GM06990 (cell line): ENCODE data around the gene BCAR1.

Experiments
- DNase-seq: peaks from one replicate; pipeline ENCODE4 v3.0.0-alpha.2; 2011; ENCODE audit not compliant: insufficient read length; ENCODE audit errors: extremely low read depth
- H3K27me3 ChIP-seq: replicated peaks from 2 replicates; pipeline ENCODE4 v1.6.0; 2011; ENCODE audit warnings: low read length; ENCODE audit not compliant: control insufficient read depth, insufficient read depth
- H3K36me3 ChIP-seq: 2 replicates; pipeline ENCODE4 v1.5.1; 2011; ENCODE audit warnings: low read length; ENCODE audit not compliant: control insufficient read depth, insufficient read depth
- H3K4me3 ChIP-seq: replicated peaks from 2 replicates; pipeline ENCODE4 v1.5.1; 2011; ENCODE audit warnings: low read depth, mild to moderate bottlenecking, control low read depth, low read length
- TF ChIP-seq, protein P1 (sequence below): IDR thresholded peaks from 2 replicates; pipeline ENCODE4 v1.5.1; 2011; ENCODE audit warnings: low read length, control low read depth, mild to moderate bottlenecking, inconsistent platforms; ENCODE audit not compliant: insufficient read depth, poor library complexity, severe bottlenecking

The BCAR1 gene

DNA sequence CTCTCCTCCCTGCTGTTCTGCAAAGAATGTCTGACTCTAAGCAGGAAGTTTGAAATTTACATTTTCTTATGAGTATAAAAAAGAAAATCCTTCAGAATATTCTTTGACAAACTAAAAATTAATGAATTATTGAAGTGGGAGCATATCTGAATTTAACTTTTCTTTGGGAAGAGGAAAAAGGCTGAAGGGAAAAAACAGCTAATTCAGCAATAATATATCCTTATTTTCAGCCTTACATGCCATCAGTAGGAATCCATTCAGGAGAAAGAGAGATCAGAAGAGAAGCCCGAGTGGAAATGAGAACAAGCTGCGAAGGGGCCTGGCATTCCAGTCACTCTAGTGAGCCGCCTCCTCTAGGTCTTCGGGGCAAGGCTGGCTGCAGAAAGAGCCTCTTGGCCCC lies 41.7 kb upstream of the BCAR1 start:
- Histone ChIP-seq H3K4me3 (no peak overlapping the region), H3K27me3 (no peaks in the 10 kb centered on the region), H3K36me3 (no peaks in the 10 kb centered on the region; the same call in none of the 2 replicates)
- DNase-seq: no peak
- TF ChIP-seq, protein P1, sequence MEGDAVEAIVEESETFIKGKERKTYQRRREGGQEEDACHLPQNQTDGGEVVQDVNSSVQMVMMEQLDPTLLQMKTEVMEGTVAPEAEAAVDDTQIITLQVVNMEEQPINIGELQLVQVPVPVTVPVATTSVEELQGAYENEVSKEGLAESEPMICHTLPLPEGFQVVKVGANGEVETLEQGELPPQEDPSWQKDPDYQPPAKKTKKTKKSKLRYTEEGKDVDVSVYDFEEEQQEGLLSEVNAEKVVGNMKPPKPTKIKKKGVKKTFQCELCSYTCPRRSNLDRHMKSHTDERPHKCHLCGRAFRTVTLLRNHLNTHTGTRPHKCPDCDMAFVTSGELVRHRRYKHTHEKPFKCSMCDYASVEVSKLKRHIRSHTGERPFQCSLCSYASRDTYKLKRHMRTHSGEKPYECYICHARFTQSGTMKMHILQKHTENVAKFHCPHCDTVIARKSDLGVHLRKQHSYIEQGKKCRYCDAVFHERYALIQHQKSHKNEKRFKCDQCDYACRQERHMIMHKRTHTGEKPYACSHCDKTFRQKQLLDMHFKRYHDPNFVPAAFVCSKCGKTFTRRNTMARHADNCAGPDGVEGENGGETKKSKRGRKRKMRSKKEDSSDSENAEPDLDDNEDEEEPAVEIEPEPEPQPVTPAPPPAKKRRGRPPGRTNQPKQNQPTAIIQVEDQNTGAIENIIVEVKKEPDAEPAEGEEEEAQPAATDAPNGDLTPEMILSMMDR: no peak

DNA sequence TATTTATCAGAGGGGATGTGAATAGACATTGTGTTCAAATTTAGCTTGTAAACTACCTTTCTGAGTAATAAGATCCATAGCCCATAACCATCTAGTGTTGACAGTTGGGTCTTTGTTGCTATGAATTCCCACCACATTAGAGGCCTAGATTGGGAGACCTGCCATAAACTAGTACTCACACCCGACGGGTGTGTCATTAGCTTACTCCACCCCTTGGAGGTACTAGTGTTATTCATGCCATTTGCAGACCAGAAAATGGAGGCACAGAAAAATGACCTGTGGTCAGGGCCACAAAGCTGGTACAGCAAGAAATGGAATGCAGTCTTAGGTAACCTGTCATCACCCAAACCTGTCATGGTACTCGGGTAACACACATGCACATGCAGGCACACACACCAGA lies 41.3 kb upstream of the BCAR1 start:
- no peaks in the 10 kb centered on the region; the same call in none of the 2 replicates for H3K36me3 ChIP-seq
- DNase-seq: no peak
- no peaks in the 10 kb centered on the region for H3K27me3 ChIP-seq
- H3K4me3 ChIP-seq: no peak overlapping the region
- TF ChIP-seq, protein P1: no peak

DNA sequence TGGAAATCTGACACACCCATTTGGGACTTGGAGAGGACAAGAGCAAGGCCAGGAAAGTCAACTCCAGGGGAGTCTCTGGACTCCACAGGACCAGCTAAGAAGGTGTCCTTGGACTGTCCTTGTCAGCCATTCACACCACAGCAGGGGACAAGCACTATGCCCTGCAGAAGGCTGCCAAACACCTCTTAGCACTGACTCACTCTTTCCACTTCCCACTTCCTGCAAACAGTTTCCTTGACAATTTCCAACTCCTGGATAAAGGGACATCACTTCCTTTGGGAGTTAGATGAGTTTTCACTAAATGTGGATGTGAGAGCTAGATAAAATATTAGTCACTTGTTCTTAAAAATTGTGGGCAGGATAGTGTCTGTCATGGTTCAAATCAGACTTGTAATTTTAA lies 37.8 kb upstream of the BCAR1 start:
- Histone ChIP-seq H3K27me3 (no peaks in the 10 kb centered on the region), H3K4me3 (no peak overlapping the region), H3K36me3 (no peaks in the 10 kb centered on the region; the same call in none of the 2 replicates)
- TF ChIP-seq, protein P1: no peak
- DNase-seq: no peak

DNA sequence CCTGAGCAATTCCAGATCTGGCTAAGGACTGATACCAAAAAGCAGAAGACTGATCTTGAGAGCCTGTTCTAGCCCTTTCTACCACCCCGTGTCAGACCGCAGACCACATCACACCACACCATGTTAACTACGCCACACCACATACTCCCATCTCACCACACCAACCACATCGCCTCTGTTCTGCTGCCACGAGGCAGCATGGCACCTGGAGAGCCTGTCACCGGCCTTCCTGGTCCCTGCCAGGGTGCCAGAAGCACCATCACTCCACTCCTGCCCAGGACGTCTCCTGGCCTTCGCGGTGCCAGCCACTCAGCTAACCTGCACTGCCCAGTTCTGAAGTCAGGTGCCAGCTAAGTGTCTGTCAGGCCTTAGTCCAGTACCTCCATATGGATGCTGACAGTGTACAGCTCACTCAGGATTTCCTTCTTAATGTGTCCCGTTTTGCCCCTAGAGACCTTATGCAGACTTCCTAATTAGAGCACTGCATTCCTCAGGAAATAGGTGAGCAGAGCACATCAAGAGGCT lies 37.2 kb upstream of the BCAR1 start:
- TF ChIP-seq, protein P1: no peak
- Histone ChIP-seq H3K4me3 (no peak overlapping the region), H3K36me3 (no peaks in the 10 kb centered on the region; the same call in none of the 2 replicates), H3K27me3 (no peaks in the 10 kb centered on the region)
- DNase-seq: no peak

DNA sequence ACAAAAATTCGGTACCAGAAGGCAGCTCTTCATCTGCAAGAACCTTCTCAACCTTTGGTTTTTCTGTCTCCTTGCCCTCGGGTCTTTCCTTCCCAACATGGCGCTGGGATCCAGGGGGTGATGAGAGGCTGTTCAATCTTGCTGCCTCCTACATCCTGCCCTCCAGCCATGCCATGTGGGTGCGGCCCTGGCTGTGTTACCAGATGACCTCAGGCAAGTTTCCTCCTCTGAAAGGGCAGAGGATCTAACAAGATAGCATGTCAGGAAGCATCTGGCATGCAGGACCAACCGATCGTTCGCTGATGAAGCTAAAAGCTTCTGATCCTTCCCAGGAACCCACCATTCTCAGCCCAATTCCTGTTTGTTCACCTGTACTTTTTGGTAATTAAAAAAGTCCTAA lies 36.8 kb upstream of the BCAR1 start:
- no peaks in the 10 kb centered on the region for H3K27me3 ChIP-seq
- no peak overlapping the region for H3K4me3 ChIP-seq
- H3K36me3 ChIP-seq: no peaks in the 10 kb centered on the region; the same call in 1 of the 2 replicates
- TF ChIP-seq, protein P1: no peak
- no peak for DNase-seq

DNA sequence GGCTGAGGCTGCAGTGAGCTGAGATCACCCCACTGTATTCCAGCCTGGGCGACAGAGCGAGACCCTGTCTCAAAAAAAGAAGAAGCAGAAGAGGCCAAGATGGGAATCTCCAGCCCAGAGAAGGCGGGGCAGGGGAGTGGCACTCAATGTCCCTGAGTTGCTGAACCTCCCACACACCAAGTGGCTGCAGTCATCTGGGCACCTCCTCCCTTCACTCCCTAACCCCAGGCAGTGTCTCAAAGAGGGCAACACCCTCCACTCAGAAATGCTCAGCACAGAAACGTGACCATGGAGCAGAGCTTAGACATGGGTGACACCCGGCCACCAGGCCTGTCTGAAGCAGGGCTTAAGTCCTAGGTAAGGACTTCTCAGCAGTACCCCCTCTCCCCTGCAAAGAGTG lies 36.3 kb upstream of the BCAR1 start:
- no peaks in the 10 kb centered on the region; the same call in 1 of the 2 replicates for H3K36me3 ChIP-seq
- no peak for DNase-seq
- H3K27me3 ChIP-seq: no peaks in the 10 kb centered on the region
- no peak overlapping the region for H3K4me3 ChIP-seq
- TF ChIP-seq, protein P1: no peak
